Neuron (in vitro differentiated cells): ENCODE measurements around the gene N4BP2L1.

Experiments
- H2AFZ ChIP-seq: one replicate; pipeline ENCODE4 v1.6.1; 2013; ENCODE audit warnings: low read depth, mild to moderate bottlenecking, inconsistent platforms, low read length, moderate library complexity
- H3K27me3 ChIP-seq: one replicate; pipeline ENCODE4 v1.6.1; 2013; ENCODE audit warnings: low read length; ENCODE audit not compliant: insufficient read depth
- H3K36me3 ChIP-seq: one replicate; pipeline ENCODE4 v1.6.1; 2013; ENCODE audit warnings: low read length; ENCODE audit not compliant: insufficient read depth
- H3K4me1 ChIP-seq: one replicate; pipeline ENCODE4 v1.6.1; 2013; ENCODE audit warnings: low read length; ENCODE audit not compliant: insufficient read depth
- H3K4me3 ChIP-seq: 2 replicates; pipeline ENCODE4 v1.5.1; 2013; ENCODE audit warnings: mild to moderate bottlenecking, low read length, moderate library complexity
- H3K9me3 ChIP-seq: one replicate; pipeline ENCODE4 v1.6.1; 2013; ENCODE audit warnings: low read length

Gene N4BP2L1

DNA sequence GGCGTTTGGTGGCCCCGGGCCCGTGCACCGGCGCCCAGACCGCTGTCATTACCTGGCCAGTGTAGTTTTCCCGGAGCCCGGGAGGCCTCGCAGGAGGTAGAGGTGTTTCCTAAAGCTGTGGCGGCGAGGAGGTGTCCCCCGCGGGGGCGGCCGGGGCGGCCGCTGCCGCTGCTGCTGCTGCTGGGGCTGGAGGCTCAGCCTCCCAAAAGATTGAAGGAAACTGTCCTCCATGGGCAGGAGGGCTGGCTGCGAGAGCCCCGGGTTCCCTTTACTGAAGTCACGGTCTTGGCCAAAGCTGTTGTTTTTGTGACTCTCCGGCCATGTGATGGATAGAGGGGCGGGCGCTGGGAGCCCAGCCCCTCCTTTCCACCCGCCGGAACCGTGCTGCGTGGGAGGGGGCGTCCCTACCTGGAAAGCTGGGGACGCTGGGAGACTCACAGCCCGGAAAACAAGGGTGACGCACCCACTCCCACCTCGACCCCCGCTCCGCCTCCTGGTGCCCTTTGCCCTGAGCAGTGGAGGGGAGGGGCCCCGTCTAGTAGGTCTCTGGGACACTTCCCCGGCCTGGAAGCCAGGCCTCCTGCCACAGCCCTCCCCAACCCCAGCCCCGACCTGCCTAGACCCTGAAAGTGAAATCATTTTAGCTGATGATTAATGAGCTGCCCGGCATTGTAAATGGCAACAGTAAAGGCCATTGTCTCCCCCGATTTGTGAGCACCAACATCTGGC, at the start of gene N4BP2L1:
Gene N4BP2L1 (minus strand): TSS at position 279 of the 729 bp plus-strand sequence. CDS start 48 bp downstream, at position 231.
- Histone ChIP-seq H2AFZ (peak within 1 kb of the TSS; percentile 93), H3K27me3 (no peaks in the 10 kb centered on the region), H3K4me1 (no peaks in the 10 kb centered on the region), H3K9me3 (peaks cover 2% of the 10 kb centered on the region), H3K36me3 (peaks cover 2% of the 10 kb centered on the region), H3K4me3 (peak within 1 kb of the TSS; percentile 58)

DNA sequence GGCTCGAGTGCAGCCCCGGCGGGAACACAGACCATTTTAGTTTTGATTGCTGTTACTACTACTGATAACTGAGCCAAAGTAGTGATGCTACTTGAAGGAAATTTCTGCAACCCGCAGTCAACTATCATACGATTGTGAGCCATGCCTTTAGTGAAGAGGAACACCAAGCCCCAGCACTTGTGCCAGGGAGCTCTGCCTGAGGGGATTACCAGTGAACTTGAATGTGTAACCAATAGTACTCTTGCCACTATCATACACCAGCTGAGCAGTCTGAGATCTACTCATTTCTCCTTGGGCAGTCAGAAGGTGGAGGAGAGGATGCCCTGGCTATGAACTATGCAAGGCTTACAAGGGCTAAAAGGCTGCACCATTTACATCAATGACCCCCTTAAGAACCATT, 49.0 kb upstream of the N4BP2L1 start:
- Histone ChIP-seq H3K9me3 (no peaks in the 10 kb centered on the region), H3K4me3 (no peak overlapping the region), H3K27me3 (no peaks in the 10 kb centered on the region), H3K36me3 (peaks cover 8% of the 10 kb centered on the region), H3K4me1 (no peaks in the 10 kb centered on the region), H2AFZ (no peak overlapping the region)

DNA sequence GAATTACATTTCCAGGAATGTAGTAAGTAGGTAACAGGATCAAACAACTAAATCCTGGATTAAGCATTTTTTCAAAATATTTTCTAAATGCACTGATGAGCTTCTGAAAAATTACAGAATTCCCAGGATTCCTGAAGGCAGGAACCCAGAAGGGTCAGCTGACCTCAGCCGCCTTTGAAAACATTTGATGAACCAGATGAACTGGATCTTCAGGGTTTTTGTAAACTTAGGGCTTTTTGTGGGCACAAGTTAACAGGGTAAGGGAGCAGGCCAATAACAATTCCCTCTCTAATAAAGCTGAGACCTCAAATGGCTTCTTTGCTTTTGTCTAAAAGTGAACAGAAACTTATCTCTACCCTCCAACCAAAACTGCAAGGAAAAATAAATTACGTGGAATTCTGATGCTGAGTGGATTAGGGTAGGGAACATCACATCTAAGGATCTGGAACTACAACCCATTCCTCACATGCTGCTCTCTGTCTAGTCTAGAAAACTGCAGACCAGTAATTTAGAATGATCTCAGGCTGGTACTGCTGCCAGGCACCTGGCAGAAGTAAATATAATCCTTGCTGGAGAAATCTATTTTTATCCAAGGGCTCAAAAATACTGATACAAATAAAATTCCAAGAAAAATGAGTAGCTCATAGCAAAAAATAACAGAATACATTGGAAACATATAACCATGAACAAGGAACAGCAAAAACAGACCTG, 48.2 kb upstream of the N4BP2L1 start:
- no peaks in the 10 kb centered on the region for H3K27me3 ChIP-seq
- peaks cover 8% of the 10 kb centered on the region for H3K36me3 ChIP-seq
- no peak overlapping the region for H2AFZ ChIP-seq
- no peaks in the 10 kb centered on the region for H3K4me1 ChIP-seq
- no peaks in the 10 kb centered on the region for H3K9me3 ChIP-seq
- H3K4me3 ChIP-seq = no peak overlapping the region

DNA sequence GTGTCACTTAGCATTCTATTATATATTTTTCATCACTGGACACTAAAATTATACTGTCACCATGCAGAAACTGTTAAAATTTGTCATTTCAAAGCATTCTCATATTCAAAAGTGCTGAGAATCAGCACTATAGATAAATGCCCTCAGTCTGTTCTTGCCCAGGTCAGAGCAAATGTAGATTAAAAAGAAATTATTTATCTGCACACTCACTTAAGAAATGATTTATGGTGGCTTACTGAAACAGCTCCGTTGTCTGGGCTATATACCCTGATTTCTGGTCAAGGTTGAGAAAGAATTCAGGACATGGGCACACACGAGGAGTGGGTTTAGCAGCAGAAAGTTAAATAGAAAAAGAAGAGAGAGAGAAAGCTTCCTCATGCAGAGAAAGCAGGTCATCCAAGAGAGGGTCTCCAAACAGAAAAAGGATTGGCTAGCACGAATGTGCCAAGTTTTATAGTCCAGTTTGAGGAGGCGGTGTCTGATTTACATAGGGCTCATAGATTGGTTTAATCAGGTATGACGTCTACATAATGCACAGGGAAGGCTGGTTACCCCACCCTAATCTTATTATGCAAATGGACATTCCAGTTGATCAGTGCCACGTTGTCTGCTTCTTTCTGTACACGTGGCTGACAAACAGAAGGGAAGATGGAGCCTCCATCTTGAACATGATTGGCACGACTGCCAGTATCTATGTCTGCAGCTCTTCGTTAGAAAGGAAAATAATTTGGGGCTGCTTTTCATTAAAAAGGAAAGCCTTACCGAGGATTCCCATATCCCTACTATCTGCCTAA, 47.3 kb upstream of the N4BP2L1 start:
- Histone ChIP-seq H2AFZ (no peak overlapping the region), H3K36me3 (peaks cover 10% of the 10 kb centered on the region), H3K9me3 (no peaks in the 10 kb centered on the region), H3K27me3 (no peaks in the 10 kb centered on the region), H3K4me3 (no peak overlapping the region), H3K4me1 (no peaks in the 10 kb centered on the region)

DNA sequence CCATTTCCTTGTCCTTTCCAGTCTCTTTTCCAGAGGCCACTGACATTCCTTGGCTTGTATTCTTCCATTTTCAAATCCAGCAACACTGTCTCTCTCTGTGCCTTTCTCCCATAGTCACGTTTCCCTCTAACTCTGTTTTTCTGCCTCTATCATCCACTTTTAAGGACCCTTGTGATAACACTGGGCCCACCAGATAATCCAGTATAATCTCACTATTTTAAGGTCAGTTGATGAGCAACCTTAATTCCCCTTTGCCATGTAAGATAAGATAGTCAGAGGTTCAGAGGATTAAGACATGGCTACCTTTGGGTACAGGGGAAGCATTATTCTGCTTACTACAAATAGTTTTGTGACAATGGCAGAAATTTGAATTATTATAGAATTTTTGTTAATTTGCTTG, 45.7 kb upstream of the N4BP2L1 start:
- H3K36me3 ChIP-seq = peaks cover 7% of the 10 kb centered on the region
- no peak overlapping the region for H2AFZ ChIP-seq
- no peaks in the 10 kb centered on the region for H3K27me3 ChIP-seq
- H3K4me3 ChIP-seq = no peak overlapping the region
- no peaks in the 10 kb centered on the region for H3K4me1 ChIP-seq
- H3K9me3 ChIP-seq = no peaks in the 10 kb centered on the region

DNA sequence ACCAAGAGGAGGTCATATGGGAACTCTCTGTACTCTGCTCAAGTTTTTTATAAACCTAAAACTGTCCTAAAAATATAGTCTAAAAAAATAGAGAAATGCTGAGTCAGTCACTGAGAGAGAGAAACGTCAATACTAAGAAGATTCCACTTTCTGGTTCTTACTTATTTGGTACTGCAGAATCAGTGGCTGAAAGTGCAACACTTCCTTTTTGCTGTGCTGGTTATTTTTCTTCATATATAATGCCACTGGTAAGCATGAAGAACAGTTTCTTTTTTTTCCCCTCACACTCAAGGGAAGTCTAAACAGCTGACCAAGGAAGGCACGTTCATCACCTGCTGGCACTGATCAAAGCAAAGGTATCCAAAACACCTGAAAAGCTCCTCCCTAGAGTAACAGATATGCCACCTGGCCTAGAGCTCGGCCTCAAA, 44.3 kb upstream of the N4BP2L1 start:
- H3K9me3 ChIP-seq = no peaks in the 10 kb centered on the region
- no peak overlapping the region for H2AFZ ChIP-seq
- no peak overlapping the region for H3K4me3 ChIP-seq
- H3K4me1 ChIP-seq = no peaks in the 10 kb centered on the region
- H3K36me3 ChIP-seq = peaks cover 2% of the 10 kb centered on the region
- H3K27me3 ChIP-seq = no peaks in the 10 kb centered on the region

DNA sequence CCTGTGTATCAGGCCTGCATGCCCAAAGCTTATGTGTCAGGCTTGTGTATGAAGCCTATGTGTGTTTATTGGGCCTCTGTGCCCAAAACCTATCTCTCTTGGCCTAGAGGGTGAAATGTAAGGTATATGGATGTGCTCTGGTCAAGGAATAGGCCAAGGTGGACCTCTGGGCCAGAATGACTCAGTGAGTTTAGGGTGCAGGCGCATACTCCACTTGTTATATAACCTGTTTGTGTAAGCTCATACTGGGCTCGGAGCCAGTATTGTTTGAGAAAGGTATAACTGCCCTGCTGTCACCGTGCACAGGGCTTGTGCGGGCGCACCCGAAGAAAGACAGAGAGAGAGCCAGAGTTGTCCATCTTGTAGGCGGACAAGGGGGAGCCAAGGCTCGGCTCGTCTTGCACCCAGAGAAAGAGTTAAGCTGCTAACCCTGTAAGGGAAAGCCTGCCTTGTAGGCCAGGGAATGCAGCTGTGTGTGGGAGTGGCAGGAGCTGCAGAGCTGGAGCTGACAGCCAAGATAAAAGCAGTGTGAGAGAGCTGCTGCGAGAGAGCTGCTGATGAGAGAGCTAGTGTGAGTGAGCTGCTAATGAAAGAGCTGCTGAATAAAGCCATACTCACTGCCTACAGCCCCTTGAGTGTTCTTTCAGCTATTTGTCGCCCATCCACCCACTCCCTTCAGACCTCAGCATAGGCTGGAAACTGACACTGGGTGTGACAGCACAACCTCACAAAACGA, 43.4 kb upstream of the N4BP2L1 start:
- no peaks in the 10 kb centered on the region for H3K9me3 ChIP-seq
- no peaks in the 10 kb centered on the region for H3K4me1 ChIP-seq
- no peak overlapping the region for H2AFZ ChIP-seq
- H3K27me3 ChIP-seq = no peaks in the 10 kb centered on the region
- peaks cover 2% of the 10 kb centered on the region for H3K36me3 ChIP-seq
- H3K4me3 ChIP-seq = no peak overlapping the region

DNA sequence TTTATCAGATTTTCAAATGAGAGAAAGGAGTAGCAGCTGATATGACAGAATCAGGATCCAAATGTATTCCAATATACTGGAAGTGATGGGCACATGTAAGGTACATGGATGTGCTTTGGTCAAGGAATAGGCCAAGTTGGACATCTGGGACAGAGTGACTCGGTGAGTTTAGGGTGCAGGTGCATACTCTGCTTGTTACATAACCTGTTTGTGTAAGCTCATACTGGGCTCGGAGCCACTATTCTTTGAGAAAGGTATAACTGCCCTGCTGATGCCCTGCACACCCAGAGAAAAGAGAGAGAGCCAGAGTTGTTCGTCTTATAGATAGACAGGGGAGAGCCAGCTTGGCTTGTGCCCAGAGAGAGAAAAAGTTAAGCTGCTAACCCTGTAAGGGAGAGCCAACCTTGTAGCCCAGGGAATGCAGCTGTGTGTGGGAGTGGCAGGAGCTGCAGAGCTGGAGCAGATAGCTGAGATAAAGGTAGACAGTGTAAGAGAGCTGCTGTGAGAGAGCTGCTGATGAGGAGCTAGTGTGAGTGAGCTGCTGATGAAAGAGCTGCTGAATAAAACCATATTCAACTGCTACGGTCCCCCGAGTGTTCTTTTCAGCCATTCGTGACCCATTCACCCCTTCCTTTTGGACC, 40.7 kb upstream of the N4BP2L1 start:
- H3K9me3 ChIP-seq = no peaks in the 10 kb centered on the region
- no peak overlapping the region for H3K4me3 ChIP-seq
- peaks cover 2% of the 10 kb centered on the region for H3K36me3 ChIP-seq
- H3K27me3 ChIP-seq = no peaks in the 10 kb centered on the region
- no peaks in the 10 kb centered on the region for H3K4me1 ChIP-seq
- H2AFZ ChIP-seq = no peak overlapping the region

DNA sequence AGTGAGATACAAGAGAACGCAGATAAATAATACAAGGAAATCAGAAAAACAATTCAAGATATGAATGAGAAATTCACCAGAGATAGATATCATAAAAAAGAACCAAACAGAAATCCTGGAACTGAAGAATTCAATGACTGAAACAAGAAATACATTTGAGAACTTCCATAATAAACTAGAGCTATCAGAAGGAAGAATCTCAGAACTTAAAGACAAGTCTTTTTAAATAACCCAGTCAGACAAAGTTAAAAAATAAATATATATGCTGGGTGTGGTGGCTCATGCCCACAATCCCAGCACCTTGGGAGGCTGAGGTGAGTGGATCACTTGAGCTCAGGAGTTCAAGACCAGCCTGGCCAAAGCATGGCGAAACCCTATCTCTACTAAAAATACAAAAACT, 28.7 kb upstream of the N4BP2L1 start:
- H3K9me3 ChIP-seq = peaks cover 10% of the 10 kb centered on the region
- H3K27me3 ChIP-seq = no peaks in the 10 kb centered on the region
- H3K4me1 ChIP-seq = no peaks in the 10 kb centered on the region
- H3K36me3 ChIP-seq = no peaks in the 10 kb centered on the region
- H3K4me3 ChIP-seq = no peak overlapping the region
- no peak overlapping the region for H2AFZ ChIP-seq

DNA sequence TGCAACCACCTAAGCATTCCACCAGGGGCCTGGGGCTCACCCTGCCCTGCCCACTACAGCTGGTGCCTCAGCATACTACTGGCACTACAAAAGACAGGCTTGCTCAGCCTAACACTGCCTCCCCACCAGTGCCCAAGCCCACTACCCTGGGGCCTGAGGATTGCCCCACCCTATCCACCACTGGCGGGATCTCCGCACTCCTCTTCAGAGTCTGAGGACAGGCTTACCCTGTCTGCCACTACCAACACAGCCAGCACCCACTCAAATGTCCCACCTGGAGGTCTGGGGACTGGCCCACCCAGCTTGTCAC, 27.6 kb upstream of the N4BP2L1 start:
- Histone ChIP-seq H3K4me3 (no peak overlapping the region), H3K9me3 (peaks cover 10% of the 10 kb centered on the region), H3K36me3 (no peaks in the 10 kb centered on the region), H2AFZ (no peak overlapping the region), H3K27me3 (no peaks in the 10 kb centered on the region), H3K4me1 (no peaks in the 10 kb centered on the region)

DNA sequence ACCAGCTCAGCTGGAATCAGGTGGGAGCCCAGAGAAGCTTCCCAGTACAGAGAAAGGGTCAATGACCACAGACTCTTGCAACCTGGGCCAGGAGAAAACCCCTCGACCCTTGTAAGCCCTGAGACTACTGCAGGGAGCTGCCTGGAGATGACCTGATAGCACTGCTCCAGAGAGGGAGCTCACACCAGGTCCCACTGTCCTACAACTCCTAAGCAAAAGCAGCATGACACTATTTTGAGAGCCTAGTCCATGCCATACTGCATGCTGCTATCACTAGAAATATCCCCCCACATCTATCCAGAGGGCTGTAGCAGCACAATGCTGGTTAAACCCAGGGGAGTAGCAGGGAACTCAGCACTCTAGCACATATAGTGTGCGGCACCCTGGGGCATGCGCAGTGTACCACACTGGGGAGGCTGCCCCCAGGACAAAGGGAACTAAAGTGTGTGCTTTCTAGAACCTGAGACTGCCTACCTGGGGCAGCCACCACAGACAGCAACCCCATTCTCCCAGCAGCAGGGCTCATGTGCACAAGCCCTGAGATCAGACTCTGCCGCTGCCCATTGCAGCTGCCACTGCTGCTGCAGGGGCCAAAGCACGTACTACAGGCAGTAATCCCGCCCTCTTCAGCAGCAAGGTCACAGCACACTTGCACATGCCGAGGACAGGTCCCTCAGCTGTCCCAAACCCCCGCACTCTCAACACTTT, 27.1 kb upstream of the N4BP2L1 start:
- H2AFZ ChIP-seq = no peak overlapping the region
- H3K9me3 ChIP-seq = peaks cover 10% of the 10 kb centered on the region
- H3K4me1 ChIP-seq = no peaks in the 10 kb centered on the region
- no peaks in the 10 kb centered on the region for H3K36me3 ChIP-seq
- H3K4me3 ChIP-seq = no peak overlapping the region
- no peaks in the 10 kb centered on the region for H3K27me3 ChIP-seq

DNA sequence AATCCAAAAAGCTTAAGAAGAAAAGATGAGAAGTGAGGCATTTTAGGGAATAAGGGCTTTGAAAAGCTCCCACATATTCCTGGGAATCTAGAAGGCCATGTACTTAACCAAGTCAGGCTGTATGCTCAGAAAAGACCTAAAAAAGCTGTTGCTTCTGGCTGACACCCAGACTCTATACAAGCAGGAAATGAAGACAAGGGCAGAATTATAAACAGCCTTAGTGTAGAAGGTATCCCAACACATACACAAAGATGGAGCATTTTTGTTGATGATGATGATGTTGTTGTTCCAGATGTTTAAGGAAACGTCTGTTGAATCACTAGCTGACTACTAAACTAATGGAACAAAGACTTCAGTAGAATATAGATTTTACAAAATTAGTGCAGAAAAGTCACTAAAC, 26.1 kb upstream of the N4BP2L1 start:
- Histone ChIP-seq H3K4me1 (no peaks in the 10 kb centered on the region), H2AFZ (no peak overlapping the region), H3K4me3 (no peak overlapping the region), H3K36me3 (no peaks in the 10 kb centered on the region), H3K27me3 (no peaks in the 10 kb centered on the region), H3K9me3 (peaks cover 10% of the 10 kb centered on the region)
